AG04449 (cell line): ENCODE measurements around the gene HHIPL1.

Experiments used
- CTCF ChIA-PET: fragments of 350-600 bp; formaldehyde crosslinking; extraction: SDS; loops from one replicate; lab custom pipeline; 2021; ENCODE audit warnings: antibody characterized with exemption; lab: Yijun Ruan, JAX
- POLR2A ChIA-PET: fragments of 400-600, 350-600 bp; formaldehyde crosslinking; extraction: SDS; loops from one replicate; lab custom pipeline; 2020; ENCODE audit warnings: antibody characterized with exemption, inconsistent platforms; lab: Yijun Ruan, JAX
- DNase-seq: peaks from one replicate; pipeline ENCODE4 v3.0.0-alpha.2; 2010; ENCODE audit warnings: low read depth, low spot score
- H3K4me3 ChIP-seq: 2 replicates; pipeline ENCODE4 v1.5.1; 2011; ENCODE audit warnings: low read depth, mild to moderate bottlenecking, control low read depth, low read length
- CTCF ChIP-seq: IDR thresholded peaks from one replicate; pipeline ENCODE4 v1.5.1; 2011; ENCODE audit warnings: mild to moderate bottlenecking, moderate library complexity, low read length, control low read depth, inconsistent platforms; ENCODE audit not compliant: insufficient read depth; ENCODE audit errors: missing control alignments

HHIPL1 gene

GRCh38 chr14:99612738-99613330 is 32.1 kb upstream of the HHIPL1 start:
- no peak overlapping the region for H3K4me3 ChIP-seq
- no peak for TF ChIP-seq CTCF
- no peak for DNase-seq
- ChIA-PET POLR2A (interaction anchor here (1.1 kb wide), 1 partner anchor 10 kb away, joined by 3 read pairs; no protein-coding TSS in a partner anchor), CTCF (interaction anchor here (0.6 to 1.2 kb wide), 2 partner anchors 15 to 16 kb away, joined by 3 read pairs; no protein-coding TSS in a partner anchor)

- POLR2A ChIA-PET, result interaction anchor here (1.1 kb wide), 1 partner anchor 10 kb away, joined by 3 read pairs; no protein-coding TSS in a partner anchor
- no peak overlapping the region for H3K4me3 ChIP-seq
- no peak for DNase-seq
- CTCF ChIA-PET, result interaction anchor here (3.2 to 8.1 kb wide), 3 partner anchors 9 to 91 kb away, joined by 10 to 91 read pairs (median 22); partner anchors contain the start of gene CCDC85C
- TF ChIP-seq CTCF, result no peak
These were observed 29.3 kb upstream of the HHIPL1 start for GRCh38 chr14:99615497-99616157.

- ChIA-PET CTCF (interaction anchor here (1.0 to 8.1 kb wide), 6 partner anchors 10 to 100 kb away, joined by 3 to 91 read pairs (median 7); partner anchors contain the start of gene CCDC85C), POLR2A (interaction anchor here (1.1 kb wide), 1 partner anchor 11 kb away, joined by 3 read pairs; no protein-coding TSS in a partner anchor)
- no peak overlapping the region for H3K4me3 ChIP-seq
- no peak for TF ChIP-seq CTCF
- no peak for DNase-seq
These were observed 27.8 kb upstream of the HHIPL1 start for GRCh38 chr14:99616832-99617800.

GRCh38 chr14:99619835-99620834 is 24.8 kb upstream of the HHIPL1 start:
- POLR2A ChIA-PET, result interaction anchor here (1.0 kb wide), 1 partner anchor 16 kb away, joined by 4 read pairs; the partner anchor contains the start of gene CCDC85C
- DNase-seq, result no peak
- H3K4me3 ChIP-seq, result no peak overlapping the region
- CTCF ChIA-PET, result interaction anchor here (0.6 to 8.1 kb wide), 7 partner anchors 8 to 102 kb away, joined by 3 to 91 read pairs (median 3); partner anchors contain the start of gene CCDC85C
- no peak for TF ChIP-seq CTCF

- ChIA-PET POLR2A (interaction anchor here (2.4 kb wide), 1 partner anchor 16 kb away, joined by 18 read pairs; no protein-coding TSS in a partner anchor), CTCF (interaction anchor here (1.2 to 9.1 kb wide), 6 partner anchors 15 to 111 kb away, joined by 3 to 174 read pairs (median 12); partner anchors contain the start of gene CCDC85C)
- no peak overlapping the region for H3K4me3 ChIP-seq
- no peak for TF ChIP-seq CTCF
- DNase-seq, result no peak
These were observed 23.0 kb upstream of the HHIPL1 start for GRCh38 chr14:99621948-99622347.
